Effector memory CD8-positive, alpha-beta T cell (primary cell): Measurements from ENCODE around the gene ZC3H12C.
"Not testable (repeated sequence)": the region's sequence is repeated elsewhere in the genome, so short reads cannot be mapped to it uniquely, and the experiment has no call there.

Experiments used
- ATAC-seq: fragments of 150-1000 bp; cut with Tn5 transposase; replicated peaks from 2 replicates; pipeline ENCODE4 v1.10.0; 2021; ENCODE audit warnings: mild to moderate bottlenecking, moderate library complexity
- DNase-seq, 3 experiments: peaks; one replicate each; pipeline ENCODE4 v3.0.0; 2021
- H3K27ac Mint-ChIP-seq, 2 donors: one replicate each; pipeline ENCODE4 v1.8.0; 2022; ENCODE audit warnings: mild to moderate bottlenecking in 2 of 2, mixed read lengths in 2 of 2, moderate library complexity in 2 of 2
- H3K27me3 Mint-ChIP-seq, 2 donors: one replicate each; pipeline ENCODE4 v1.8.0; 2022; ENCODE audit warnings: mixed read lengths in 2 of 2
- H3K36me3 Mint-ChIP-seq: one replicate; pipeline ENCODE4 v1.8.0; 2022; ENCODE audit warnings: mild to moderate bottlenecking, moderate library complexity, mixed read lengths; ENCODE audit not compliant: insufficient read depth
- H3K4me1 Mint-ChIP-seq, 2 donors: one replicate each; pipeline ENCODE4 v1.8.0; 2022; ENCODE audit warnings: low read depth in 2 of 2, mixed read lengths in 2 of 2
- H3K4me3 Mint-ChIP-seq, 2 donors: one replicate each; pipeline ENCODE4 v1.8.0; 2022; ENCODE audit warnings: mild to moderate bottlenecking in 2 of 2, mixed read lengths in 2 of 2, moderate library complexity in 2 of 2
- H3K9me3 Mint-ChIP-seq, 2 donors: one replicate each; pipeline ENCODE4 v1.8.0; 2022; ENCODE audit warnings: mixed read lengths in 2 of 2

The ZC3H12C gene

DNA sequence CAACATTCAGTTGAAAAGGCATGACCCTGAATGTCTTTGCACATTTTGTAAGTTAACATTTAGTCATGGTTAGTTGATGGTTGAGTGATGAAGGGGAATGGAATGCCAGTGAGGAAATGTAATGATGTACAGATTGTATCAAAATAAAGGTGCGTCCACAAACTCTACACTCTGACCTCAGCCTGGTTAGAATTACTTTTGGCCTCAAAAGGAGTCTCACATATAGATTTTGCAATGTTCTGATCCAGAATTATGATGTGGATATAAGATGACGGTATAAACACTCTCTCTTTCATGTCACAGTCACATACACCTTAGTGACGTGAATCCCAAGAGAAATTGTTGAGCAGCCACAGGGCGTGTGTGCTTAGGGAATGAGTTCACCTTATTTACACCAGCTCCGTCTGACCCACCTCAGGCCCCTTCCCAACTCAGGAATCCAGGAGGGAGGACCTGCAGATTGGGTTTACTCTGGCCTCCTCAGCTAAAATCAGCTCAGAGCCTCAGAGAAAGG is 103.1 kb downstream of the ZC3H12C start:
- Mint-ChIP-seq H3K27me3 (no peaks in the 10 kb centered on the region), H3K27ac (no peak overlapping the region), H3K36me3 (no peaks in the 10 kb centered on the region), H3K4me1 (peaks cover 13 to 15% of the 10 kb centered on the region in 2 donors), H3K9me3 (peaks cover 0 to 2% of the 10 kb centered on the region in 2 donors), H3K4me3 (no peak overlapping the region)
- DNase-seq, result no peak
- ATAC-seq, result no peak

GRCh38 chr11:110196884-110197420 is 103.8 kb downstream of the ZC3H12C start:
- Mint-ChIP-seq H3K36me3 (no peaks in the 10 kb centered on the region), H3K27ac (no peak overlapping the region)
- ATAC-seq, result no peak

GRCh38 chr11:110198031-110198729 is 105.0 kb downstream of the ZC3H12C start:
- Mint-ChIP-seq H3K4me1 (peaks cover 0 to under 1% of the 10 kb centered on the region in 2 donors), H3K9me3 (no peaks in the 10 kb centered on the region), H3K4me3 (no peak overlapping the region), H3K36me3 (no peaks in the 10 kb centered on the region), H3K27ac (no peak overlapping the region), H3K27me3 (no peaks in the 10 kb centered on the region)
- ATAC-seq, result no peak
- no peak for DNase-seq

More at GRCh38 chr11:110196884-110197420, 103.8 kb downstream of the ZC3H12C start:
- DNase-seq, result no peak
- H3K4me1 Mint-ChIP-seq, result peaks cover 12 to 13% of the 10 kb centered on the region in 2 donors
- peaks cover 0 to 2% of the 10 kb centered on the region in 2 donors for H3K9me3 Mint-ChIP-seq
- no peaks in the 10 kb centered on the region for H3K27me3 Mint-ChIP-seq
- no peak overlapping the region for H3K4me3 Mint-ChIP-seq

DNA sequence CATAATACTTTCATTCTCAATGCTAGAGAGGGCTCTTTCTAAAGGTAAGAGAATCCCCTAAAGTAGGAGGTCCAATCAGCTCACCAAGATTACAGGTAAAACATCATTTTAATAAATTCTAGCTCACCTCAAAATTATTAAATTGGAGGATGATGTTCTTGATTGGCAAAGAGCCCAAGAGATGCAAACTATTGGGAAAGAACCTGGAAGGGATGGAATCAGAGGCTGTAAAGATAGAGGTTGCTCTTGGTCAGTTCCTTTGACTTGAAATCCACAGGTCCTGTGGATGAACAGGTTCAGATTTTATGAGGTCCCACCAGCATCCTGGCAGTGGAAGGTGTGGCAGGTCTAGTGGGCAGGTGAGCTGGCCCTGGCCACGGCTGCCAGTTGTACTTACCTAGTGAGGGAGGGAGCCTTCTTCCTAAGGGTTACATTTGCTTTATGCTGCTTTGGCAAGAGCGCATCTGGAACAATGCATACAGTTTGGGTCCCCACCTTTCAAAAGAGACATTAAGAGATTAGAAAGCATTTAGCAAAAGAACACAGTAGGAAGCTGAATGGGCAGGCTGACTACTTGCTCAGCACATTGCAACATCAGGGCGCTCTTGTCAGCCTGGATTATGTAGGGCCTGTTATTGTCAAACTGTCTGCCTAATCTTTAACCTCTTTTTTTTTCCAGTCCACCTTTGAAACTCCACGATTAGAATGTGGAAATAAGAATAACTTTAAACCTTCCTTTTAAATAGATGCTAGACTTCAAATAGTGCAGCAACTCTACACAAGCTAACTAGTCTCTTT is 106.2 kb downstream of the ZC3H12C start:
- ATAC-seq, result no peak
- no peak overlapping the region for H3K4me3 Mint-ChIP-seq

GRCh38 chr11:110200241-110200640 is 107.0 kb downstream of the ZC3H12C start:
- ATAC-seq, result no peak
- no peak overlapping the region for H3K4me3 Mint-ChIP-seq
- no peak overlapping the region for H3K27ac Mint-ChIP-seq
- H3K36me3 Mint-ChIP-seq, result no peaks in the 10 kb centered on the region
- H3K4me1 Mint-ChIP-seq, result no peaks in the 10 kb centered on the region
- H3K27me3 Mint-ChIP-seq, result no peaks in the 10 kb centered on the region
- no peaks in the 10 kb centered on the region for H3K9me3 Mint-ChIP-seq
- DNase-seq, result no peak

More for the DNA sequence above, 106.2 kb downstream of the ZC3H12C start:
- H3K4me1 Mint-ChIP-seq, result no peaks in the 10 kb centered on the region
- H3K9me3 Mint-ChIP-seq, result no peaks in the 10 kb centered on the region
- H3K27me3 Mint-ChIP-seq, result no peaks in the 10 kb centered on the region
- H3K36me3 Mint-ChIP-seq, result no peaks in the 10 kb centered on the region
- DNase-seq, result no peak
- no peak overlapping the region for H3K27ac Mint-ChIP-seq

DNA sequence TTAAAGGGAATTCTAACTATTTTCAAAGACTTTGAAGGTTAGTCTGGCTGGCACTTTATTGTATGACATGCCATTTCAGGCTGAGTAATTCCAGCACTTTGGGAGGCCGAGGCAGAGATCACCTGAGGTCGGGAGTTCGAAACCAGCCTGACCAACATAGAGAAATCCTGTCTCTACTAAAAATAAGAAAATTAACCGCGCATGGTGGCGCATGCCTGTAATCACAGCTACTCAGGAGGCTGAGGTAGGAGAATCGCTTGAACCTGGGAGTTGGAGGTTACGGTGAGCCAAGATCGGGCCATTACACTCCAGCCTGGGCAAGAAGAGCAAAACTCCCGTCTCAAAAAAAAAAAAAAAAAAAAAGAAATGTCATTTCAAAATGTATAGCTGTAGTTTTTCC is 107.6 kb downstream of the ZC3H12C start:
- Mint-ChIP-seq H3K4me1 (no peaks in the 10 kb centered on the region), H3K9me3 (no peaks in the 10 kb centered on the region), H3K27me3 (no peaks in the 10 kb centered on the region), H3K27ac (no peak overlapping the region), H3K4me3 (no peak overlapping the region), H3K36me3 (no peaks in the 10 kb centered on the region)
- DNase-seq, result no peak
- no peak for ATAC-seq

DNA sequence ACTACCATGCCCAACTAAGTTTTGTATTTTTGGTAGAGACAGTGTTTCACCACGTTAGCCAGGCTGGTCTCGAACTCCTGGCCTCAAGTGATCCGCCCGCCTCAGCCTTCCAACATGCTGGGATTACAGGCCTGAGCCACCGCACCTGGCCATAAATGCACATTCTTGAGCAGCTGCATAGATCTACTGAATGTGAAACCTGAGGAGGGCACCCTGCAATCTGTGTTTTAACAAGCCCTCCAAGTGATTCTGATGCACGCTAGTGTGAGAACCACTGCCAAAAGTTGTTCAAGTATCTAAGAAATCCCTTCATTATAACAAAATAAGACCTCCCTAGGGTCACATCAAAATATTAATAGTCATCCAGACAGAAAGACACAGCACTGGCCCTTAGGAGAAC is 113.9 kb downstream of the ZC3H12C start:
- no peak for ATAC-seq

DNA sequence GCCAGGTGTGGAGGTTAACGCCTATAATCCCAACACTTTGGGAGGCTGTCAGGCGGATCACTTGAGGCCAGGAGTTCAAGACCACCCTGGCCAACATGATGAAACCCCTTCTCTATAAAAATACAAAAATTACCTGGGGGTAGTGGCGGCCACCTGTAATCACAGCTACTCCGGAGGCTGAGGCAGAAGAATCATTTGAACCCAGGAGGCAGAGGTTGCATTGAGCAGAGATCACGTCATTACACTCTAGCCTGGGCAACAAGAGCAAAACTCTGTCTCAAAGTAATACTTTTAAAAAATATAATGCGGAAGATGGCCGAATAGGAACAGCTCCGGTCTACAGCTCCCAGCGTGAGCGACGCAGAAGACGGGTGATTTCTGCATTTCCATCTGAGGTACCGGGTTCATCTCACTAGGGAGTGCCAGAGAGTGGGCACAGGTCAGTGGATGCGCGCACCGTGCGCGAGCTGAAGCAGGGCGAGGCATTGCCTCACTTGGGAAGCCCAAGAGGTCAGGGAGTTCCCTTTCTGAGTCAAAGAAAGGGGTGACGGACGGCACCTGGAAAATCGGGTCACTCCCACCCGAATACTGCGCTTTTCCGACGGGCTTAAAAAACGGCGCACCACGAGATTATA is 115.6 kb downstream of the ZC3H12C start:
- not testable (repeated sequence) for H3K27me3 Mint-ChIP-seq, ATAC-seq, H3K36me3 Mint-ChIP-seq, H3K4me1 Mint-ChIP-seq, H3K9me3 Mint-ChIP-seq
- Mint-ChIP-seq H3K27ac (peak overlapping the region in 1 of 2 donors; percentile 78), H3K4me3 (peak overlapping the region; percentile 69 to 73)
- peak in 1 of 3 experiments; percentile 9 for DNase-seq

More for the DNA sequence above, 113.9 kb downstream of the ZC3H12C start:
- H3K36me3 Mint-ChIP-seq, result no peaks in the 10 kb centered on the region
- no peaks in the 10 kb centered on the region for H3K27me3 Mint-ChIP-seq
- H3K9me3 Mint-ChIP-seq, result no peaks in the 10 kb centered on the region
- H3K4me1 Mint-ChIP-seq, result peaks cover 0 to 7% of the 10 kb centered on the region in 2 donors
- no peak overlapping the region for H3K4me3 Mint-ChIP-seq
- DNase-seq, result no peak
- H3K27ac Mint-ChIP-seq, result no peak overlapping the region

DNA sequence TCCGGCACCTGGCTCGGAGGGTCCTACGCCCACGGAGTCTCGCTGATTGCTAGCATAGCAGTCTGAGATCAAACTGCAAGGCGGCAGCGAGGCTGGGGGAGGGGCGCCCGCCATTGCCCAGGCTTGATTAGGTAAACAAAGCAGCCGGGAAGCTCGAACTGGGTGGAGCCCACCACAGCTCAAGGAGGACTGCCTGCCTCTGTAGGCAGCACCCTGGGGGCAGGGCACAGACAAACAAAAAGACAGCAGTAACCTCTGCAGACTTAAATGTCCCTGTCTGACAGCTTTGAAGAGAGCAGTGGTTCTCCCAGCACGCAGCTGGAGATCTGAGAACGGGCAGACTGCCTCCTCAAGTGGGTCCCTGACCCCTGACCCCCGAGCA is 116.1 kb downstream of the ZC3H12C start:
- H3K27me3 Mint-ChIP-seq, DNase-seq, H3K9me3 Mint-ChIP-seq, H3K4me1 Mint-ChIP-seq, ATAC-seq, H3K36me3 Mint-ChIP-seq: not testable (repeated sequence)
- peak overlapping the region; percentile 69 to 73 for H3K4me3 Mint-ChIP-seq
- H3K27ac Mint-ChIP-seq, result peak overlapping the region in 1 of 2 donors; percentile 78

DNA sequence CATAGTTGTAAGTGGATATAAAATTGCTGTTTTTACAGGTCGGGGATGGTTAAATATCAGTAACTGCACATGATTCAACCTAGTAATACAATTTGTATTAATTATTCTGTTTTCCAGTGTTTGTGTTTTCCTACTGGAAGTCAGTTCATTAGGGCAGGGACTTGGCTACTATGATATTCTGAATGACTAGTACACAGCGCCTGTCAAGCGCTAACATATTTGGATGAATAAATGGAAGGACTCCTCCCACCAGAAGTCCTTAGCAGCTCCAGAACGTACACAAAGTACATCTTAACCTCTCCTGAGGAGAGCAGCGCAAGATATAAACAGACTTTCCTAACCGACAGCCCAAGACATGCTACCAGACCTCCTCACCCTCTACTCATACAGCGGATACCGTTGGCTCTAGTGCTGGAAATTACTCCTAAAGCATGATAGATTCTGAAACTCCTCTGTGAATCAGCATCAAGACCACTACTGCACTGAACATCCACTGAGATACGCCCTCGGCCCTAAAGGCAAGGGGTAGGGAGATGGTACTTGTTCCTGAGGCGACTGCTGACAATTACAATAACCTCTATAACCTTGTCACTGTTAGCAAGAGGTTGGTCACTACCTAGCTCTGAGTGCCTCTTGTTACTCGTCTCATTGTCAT is 124.2 kb downstream of the ZC3H12C start:
- Mint-ChIP-seq H3K36me3 (peaks cover 3% of the 10 kb centered on the region), H3K9me3 (no peaks in the 10 kb centered on the region), H3K4me1 (no peaks in the 10 kb centered on the region), H3K27ac (no peak overlapping the region), H3K27me3 (no peaks in the 10 kb centered on the region), H3K4me3 (no peak overlapping the region)
- DNase-seq (no peak), ATAC-seq (no peak)

GRCh38 chr11:110217936-110218335 is 124.7 kb downstream of the ZC3H12C start:
- H3K4me1 Mint-ChIP-seq, result no peaks in the 10 kb centered on the region
- no peak overlapping the region for H3K4me3 Mint-ChIP-seq
- H3K9me3 Mint-ChIP-seq, result no peaks in the 10 kb centered on the region
- peaks cover 3% of the 10 kb centered on the region for H3K36me3 Mint-ChIP-seq
- ATAC-seq, result no peak
- no peak overlapping the region for H3K27ac Mint-ChIP-seq
- H3K27me3 Mint-ChIP-seq, result no peaks in the 10 kb centered on the region
- DNase-seq, result no peak

DNA sequence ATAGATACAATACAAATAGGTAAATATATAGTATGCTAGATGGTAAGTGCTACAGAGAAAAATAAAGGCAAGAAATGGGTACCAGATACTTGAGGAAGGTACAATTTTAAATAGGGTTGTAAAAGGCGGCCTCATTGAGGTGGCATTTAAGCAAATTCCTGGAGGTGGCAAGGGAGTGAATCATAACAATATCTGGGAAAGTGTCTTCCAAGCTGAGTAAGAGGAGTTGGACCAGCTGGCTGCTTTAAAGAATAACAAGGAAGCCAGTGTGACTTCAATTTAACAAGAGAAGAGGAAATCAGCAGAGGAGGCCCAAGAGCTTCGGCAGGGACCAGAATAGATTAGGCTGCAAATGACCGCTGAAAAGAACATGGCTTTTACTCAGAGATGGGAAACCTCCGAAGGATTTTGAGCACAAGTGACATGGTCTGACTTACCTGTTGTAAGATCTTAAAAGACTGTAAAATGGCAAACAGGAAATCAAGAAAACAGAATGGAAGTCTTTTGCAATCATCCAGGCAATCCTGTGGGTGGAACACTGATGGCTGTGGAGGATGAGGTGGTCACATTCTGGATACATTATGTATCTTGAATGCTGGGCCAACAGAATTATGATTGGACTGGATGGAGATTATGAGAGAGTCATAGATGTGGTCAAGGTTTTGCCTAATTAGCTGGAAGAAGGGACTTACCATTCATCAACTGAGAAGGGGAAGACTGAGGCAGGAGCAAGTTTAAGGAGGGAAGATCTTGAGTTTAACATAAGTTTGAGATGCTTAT is 126.0 kb downstream of the ZC3H12C start:
- no peak overlapping the region for H3K4me3 Mint-ChIP-seq
- H3K27ac Mint-ChIP-seq, result no peak overlapping the region
- H3K27me3 Mint-ChIP-seq, result no peaks in the 10 kb centered on the region
- ATAC-seq (no peak), DNase-seq (no peak)
- H3K9me3 Mint-ChIP-seq, result no peaks in the 10 kb centered on the region
- no peaks in the 10 kb centered on the region for H3K4me1 Mint-ChIP-seq
- H3K36me3 Mint-ChIP-seq, result peaks cover 3% of the 10 kb centered on the region
